Astrocyte (in vitro differentiated cells and primary cell): ENCODE results near the gene MBTPS2. TPM values are rescaled to one million over a fixed set of nuclear protein-coding genes. Genes with fewer than 3 reads are reported as not detected.

Experiments
- DNase-seq: peaks from one replicate; pipeline ENCODE4 v3.0.0-alpha.2; 2010; ENCODE audit warnings: low read depth
- FAIRE-seq: peaks from 2 replicates; lab custom pipeline; 2011; peaks lifted over from hg19 to GRCh38; lab: Jason Lieb, UNC
- H2AFZ ChIP-seq: 2 replicates; pipeline ENCODE4 v1.6.0; 2012; ENCODE audit warnings: low read depth, low read length, inconsistent platforms
- H3K27ac ChIP-seq: 2 replicates; pipeline ENCODE4 v1.5.1; 2011; ENCODE audit warnings: low read depth, low read length, inconsistent platforms
- H3K27me3 ChIP-seq: 2 replicates; pipeline ENCODE4 v1.6.0; 2011; ENCODE audit warnings: low read length, inconsistent platforms; ENCODE audit not compliant: insufficient read depth
- H3K36me3 ChIP-seq: 2 replicates; pipeline ENCODE4 v1.5.1; 2011; ENCODE audit warnings: low read length, inconsistent platforms; ENCODE audit not compliant: insufficient read depth
- H3K4me1 ChIP-seq: 2 replicates; pipeline ENCODE4 v1.5.1; 2011; ENCODE audit warnings: low read length, inconsistent platforms; ENCODE audit not compliant: insufficient read depth
- H3K4me2 ChIP-seq: 2 replicates; pipeline ENCODE4 v1.6.0; 2012; ENCODE audit warnings: low read length, inconsistent platforms
- H3K4me3 ChIP-seq: 2 replicates; pipeline ENCODE4 v1.5.1; 2011; ENCODE audit warnings: low read depth, mild to moderate bottlenecking, low read length, inconsistent platforms; ENCODE audit not compliant: insufficient read depth
- H3K79me2 ChIP-seq: 2 replicates; pipeline ENCODE4 v1.6.0; 2012; ENCODE audit warnings: mild to moderate bottlenecking, low read length, inconsistent platforms; ENCODE audit not compliant: insufficient read depth
- H3K9ac ChIP-seq: 2 replicates; pipeline ENCODE4 v1.6.0; 2012; ENCODE audit warnings: mild to moderate bottlenecking, low read length, inconsistent platforms
- H3K9me3 ChIP-seq: 2 replicates; pipeline ENCODE4 v1.5.1; 2012; ENCODE audit warnings: low read depth, mild to moderate bottlenecking, low read length, inconsistent platforms; ENCODE audit not compliant: insufficient read depth
- H4K20me1 ChIP-seq: 2 replicates; pipeline ENCODE4 v1.6.0; 2012; ENCODE audit warnings: low read length, inconsistent platforms; ENCODE audit not compliant: insufficient read depth
- H3K27ac Mint-ChIP-seq: one replicate; pipeline ENCODE4 v1.8.0; 2021; ENCODE audit warnings: mild to moderate bottlenecking, mixed read lengths; ENCODE audit not compliant: unreplicated experiment
- H3K27me3 Mint-ChIP-seq: one replicate; pipeline ENCODE4 v1.8.0; 2021; ENCODE audit warnings: low read depth, mixed read lengths; ENCODE audit not compliant: unreplicated experiment
- H3K36me3 Mint-ChIP-seq: one replicate; pipeline ENCODE4 v1.8.0; 2021; ENCODE audit warnings: low read depth, mixed read lengths; ENCODE audit not compliant: unreplicated experiment
- H3K4me1 Mint-ChIP-seq: one replicate; pipeline ENCODE4 v1.8.0; 2021; ENCODE audit warnings: low read depth, mixed read lengths; ENCODE audit not compliant: unreplicated experiment
- H3K4me3 Mint-ChIP-seq: one replicate; pipeline ENCODE4 v1.8.0; 2021; ENCODE audit warnings: mild to moderate bottlenecking, moderate library complexity, mixed read lengths; ENCODE audit not compliant: unreplicated experiment
- H3K9me3 Mint-ChIP-seq: one replicate; pipeline ENCODE4 v1.8.0; 2021; ENCODE audit warnings: mild to moderate bottlenecking, mixed read lengths; ENCODE audit not compliant: unreplicated experiment
- CTCF ChIP-seq: IDR thresholded peaks from 2 replicates; pipeline ENCODE4 v1.5.1; 2011; ENCODE audit warnings: low read depth, mild to moderate bottlenecking, inconsistent platforms, low read length, moderate library complexity; ENCODE audit not compliant: insufficient read depth
- EZH2 ChIP-seq: IDR thresholded peaks from 2 replicates; pipeline ENCODE4 v1.6.1; 2012; ENCODE audit warnings: mild to moderate bottlenecking, low read length, inconsistent platforms; ENCODE audit not compliant: insufficient read depth
- total RNA-seq: library from RNA; stranded (reverse); gene quantifications from 2 replicates; pipeline ENCODE4 v1.2.1, GENCODE V29; 2021

MBTPS2 gene
- total RNA-seq, 1 donor from 2014 or later, result 18.8 TPM

DNA sequence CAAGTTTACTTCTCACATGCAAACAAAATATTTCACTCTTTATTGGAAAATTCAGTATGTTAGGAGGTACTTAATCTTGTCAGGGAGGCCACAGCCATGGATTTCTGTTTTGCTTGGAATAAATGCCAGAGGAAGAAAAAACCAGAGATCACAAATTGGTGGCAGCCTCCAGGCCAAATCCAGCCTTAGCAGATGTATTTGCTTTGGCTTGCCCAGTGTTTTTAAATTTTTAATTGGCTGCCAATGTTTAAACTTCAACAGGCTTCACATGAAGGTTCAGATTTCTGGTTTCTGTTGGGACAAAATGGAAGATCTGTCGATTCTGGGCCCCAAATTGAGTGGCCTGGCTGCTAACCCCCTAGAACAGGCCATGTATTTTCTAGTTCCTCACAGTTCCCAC is 35.6 kb downstream of the MBTPS2 start:
- Mint-ChIP-seq H3K27me3 (no peaks in the 10 kb centered on the region), H3K4me3 (no peak overlapping the region), H3K36me3 (no peaks in the 10 kb centered on the region), H3K9me3 (no peaks in the 10 kb centered on the region), H3K4me1 (peaks cover 4% of the 10 kb centered on the region), H3K27ac (no peak overlapping the region)
- TF ChIP-seq CTCF (no peak), EZH2 (no peak)
- no peak overlapping the region for H3K27ac ChIP-seq
- H3K27me3 ChIP-seq, result no peaks in the 10 kb centered on the region
- no peaks in the 10 kb centered on the region for H4K20me1 ChIP-seq
- no peak overlapping the region for H3K4me3 ChIP-seq
- H3K9ac ChIP-seq, result no peak overlapping the region
- no peak overlapping the region for H2AFZ ChIP-seq
- FAIRE-seq, result no peak
- no peak for DNase-seq
- no peaks in the 10 kb centered on the region for H3K79me2 ChIP-seq
- no peaks in the 10 kb centered on the region for H3K36me3 ChIP-seq
- no peaks in the 10 kb centered on the region for H3K4me1 ChIP-seq
- H3K9me3 ChIP-seq, result no peaks in the 10 kb centered on the region
- H3K4me2 ChIP-seq, result no peak overlapping the region

- Histone ChIP-seq H3K79me2 (no peaks in the 10 kb centered on the region), H3K4me1 (no peaks in the 10 kb centered on the region), H3K27me3 (no peaks in the 10 kb centered on the region), H3K27ac (no peak overlapping the region), H3K9ac (no peak overlapping the region), H3K4me3 (no peak overlapping the region), H2AFZ (no peak overlapping the region), H3K4me2 (no peak overlapping the region), H4K20me1 (no peaks in the 10 kb centered on the region), H3K9me3 (no peaks in the 10 kb centered on the region), H3K36me3 (no peaks in the 10 kb centered on the region)
- no peaks in the 10 kb centered on the region for H3K27me3 Mint-ChIP-seq
- TF ChIP-seq CTCF (no peak), EZH2 (no peak)
- H3K4me3 Mint-ChIP-seq, result no peak overlapping the region
- H3K27ac Mint-ChIP-seq, result no peak overlapping the region
- peak; percentile 20 for FAIRE-seq
- no peaks in the 10 kb centered on the region for H3K36me3 Mint-ChIP-seq
- no peaks in the 10 kb centered on the region for H3K9me3 Mint-ChIP-seq
- DNase-seq, result no peak
- H3K4me1 Mint-ChIP-seq, result peaks cover 16% of the 10 kb centered on the region
Observed at GRCh38 chrX:21881881-21882574, 42.6 kb downstream of the MBTPS2 start.

GRCh38 chrX:21883258-21883657 is 43.8 kb downstream of the MBTPS2 start:
- no peaks in the 10 kb centered on the region for H4K20me1 ChIP-seq
- H3K79me2 ChIP-seq, result no peaks in the 10 kb centered on the region
- H3K4me2 ChIP-seq, result no peak overlapping the region
- H3K36me3 Mint-ChIP-seq, result no peaks in the 10 kb centered on the region
- H3K27me3 Mint-ChIP-seq, result no peaks in the 10 kb centered on the region
- no peaks in the 10 kb centered on the region for H3K4me1 ChIP-seq
- H3K36me3 ChIP-seq, result no peaks in the 10 kb centered on the region
- no peak for FAIRE-seq
- no peaks in the 10 kb centered on the region for H3K9me3 Mint-ChIP-seq
- H3K9ac ChIP-seq, result no peak overlapping the region
- H3K4me1 Mint-ChIP-seq, result peaks cover 16% of the 10 kb centered on the region
- H3K4me3 ChIP-seq, result no peak overlapping the region
- no peak overlapping the region for H2AFZ ChIP-seq
- H3K4me3 Mint-ChIP-seq, result no peak overlapping the region
- H3K27ac ChIP-seq, result no peak overlapping the region
- TF ChIP-seq EZH2 (no peak), CTCF (no peak)
- no peak for DNase-seq
- no peaks in the 10 kb centered on the region for H3K9me3 ChIP-seq
- no peak overlapping the region for H3K27ac Mint-ChIP-seq
- H3K27me3 ChIP-seq, result no peaks in the 10 kb centered on the region
